ENCODE results near the gene OXCT2.

Gene OXCT2

DNA sequence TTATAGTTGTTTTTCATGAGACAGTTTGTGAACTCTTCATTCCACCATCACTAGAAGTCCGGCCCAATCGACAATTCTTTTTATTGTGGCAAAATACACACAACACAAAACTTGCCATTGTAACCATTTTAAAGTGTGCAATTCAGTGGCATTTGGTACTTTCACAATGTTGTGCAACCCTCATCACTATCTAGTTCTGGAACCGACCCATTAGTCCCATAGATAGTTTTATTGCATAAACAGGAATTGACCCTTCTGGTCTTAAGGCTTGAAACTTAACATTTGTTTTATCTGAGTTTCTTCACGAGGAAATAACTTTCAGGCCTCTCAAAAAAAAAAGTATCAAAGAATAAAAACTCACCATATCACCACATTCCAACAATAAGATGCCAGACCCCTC, 41.3 kb downstream of the OXCT2 start:
- H3K4me3 ChIP-seq (ENCODE audit: control insufficient read depth, low read depth, low read length) = no peak overlapping the region
- no peak for TF ChIP-seq CTCF (IDR thresholded peaks at IDR 0.05; ENCODE audit: control insufficient read depth, insufficient read depth, low read depth, low read length, missing control alignments)
- DNase-seq (ENCODE audit: low read depth) = no peak

DNA sequence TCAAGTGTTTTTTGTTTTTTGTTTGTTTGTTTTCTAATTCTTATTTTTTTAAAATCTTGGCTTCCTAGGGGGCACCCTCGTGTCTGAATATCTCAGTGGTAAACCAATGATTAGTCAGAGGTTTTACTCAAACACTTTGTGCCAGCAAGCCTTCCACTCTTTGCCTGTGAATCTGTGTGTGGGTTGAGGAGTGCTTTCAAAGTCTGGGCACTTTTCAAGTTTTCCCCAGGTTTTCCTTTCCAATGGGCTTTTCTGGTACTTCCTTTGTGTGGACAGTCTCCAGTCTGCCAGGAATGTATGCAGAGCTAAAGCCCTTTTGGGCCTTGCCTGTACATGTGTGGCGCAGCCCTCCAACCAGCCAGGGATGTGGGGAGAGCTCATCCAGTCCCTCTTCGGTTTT, 42.1 kb downstream of the OXCT2 start:
- DNase-seq (ENCODE audit: low read depth) = no peak
- no peak for TF ChIP-seq CTCF (IDR thresholded peaks at IDR 0.05; ENCODE audit: control insufficient read depth, insufficient read depth, low read depth, low read length, missing control alignments)
- H3K4me3 ChIP-seq (ENCODE audit: control insufficient read depth, low read depth, low read length) = no peak overlapping the region

GRCh38 chr1:39727932-39728317, 43.2 kb downstream of the OXCT2 start:
- no peak for TF ChIP-seq CTCF (IDR thresholded peaks at IDR 0.05; ENCODE audit: control insufficient read depth, insufficient read depth, low read depth, low read length, missing control alignments)
- no peak overlapping the region for H3K4me3 ChIP-seq (ENCODE audit: control insufficient read depth, low read depth, low read length)
- no peak for DNase-seq (ENCODE audit: low read depth)

GRCh38 chr1:39727221-39727931, 43.8 kb downstream of the OXCT2 start:
- no peak for DNase-seq (ENCODE audit: low read depth)
- TF ChIP-seq CTCF (IDR thresholded peaks at IDR 0.05; ENCODE audit: control insufficient read depth, insufficient read depth, low read depth, low read length, missing control alignments) = no peak
- no peak overlapping the region for H3K4me3 ChIP-seq (ENCODE audit: control insufficient read depth, low read depth, low read length)

- no peak for DNase-seq (ENCODE audit: low read depth)
- no peak for TF ChIP-seq CTCF (IDR thresholded peaks at IDR 0.05; ENCODE audit: control insufficient read depth, insufficient read depth, low read depth, low read length, missing control alignments)
- H3K4me3 ChIP-seq (ENCODE audit: control insufficient read depth, low read depth, low read length) = no peak overlapping the region
Measured at GRCh38 chr1:39726600-39726999, 44.5 kb downstream of the OXCT2 start.

DNA sequence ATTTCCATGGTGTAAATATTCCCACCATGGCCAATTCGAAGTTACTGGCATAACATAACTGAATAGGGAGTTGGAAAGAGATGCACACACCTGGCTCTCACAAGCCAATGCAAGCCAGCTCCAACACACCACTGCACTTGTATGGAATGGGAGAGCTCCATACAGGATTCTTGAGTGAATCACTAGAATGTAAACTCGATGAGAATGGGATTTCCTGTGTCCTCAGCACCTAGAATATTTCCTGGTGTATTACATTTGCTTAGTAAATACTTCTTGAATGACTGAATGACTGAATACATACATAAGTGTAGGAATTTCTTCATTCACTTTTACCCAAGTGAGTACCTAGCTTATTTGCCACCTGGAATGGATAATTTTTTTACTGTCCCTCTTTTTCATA, 48.7 kb downstream of the OXCT2 start:
- no peak for DNase-seq (ENCODE audit: low read depth)
- no peak for TF ChIP-seq CTCF (IDR thresholded peaks at IDR 0.05; ENCODE audit: control insufficient read depth, insufficient read depth, low read depth, low read length, missing control alignments)
- no peak overlapping the region for H3K4me3 ChIP-seq (ENCODE audit: control insufficient read depth, low read depth, low read length)
